ENCODE data around the gene ST3GAL3.

The ST3GAL3 gene

GRCh38 chr1:43873851-43874250 lies 166.5 kb downstream of the ST3GAL3 start:
- H3K4me3 ChIP-seq (replicated peaks; ENCODE audit: low read depth, low read length) = no peak overlapping the region
- no peak for DNase-seq (ENCODE audit: extremely low read depth, insufficient read length)
- no peaks in the 10 kb centered on the region for H3K36me3 ChIP-seq (ENCODE audit: control insufficient read depth, insufficient read depth, low read length)
- no peaks in the 10 kb centered on the region for H3K27me3 ChIP-seq (replicated peaks; ENCODE audit: control insufficient read depth, insufficient read depth, low read length)
- no peak for TF ChIP-seq CTCF (IDR thresholded peaks at IDR 0.05; ENCODE audit: insufficient read depth, low read length, poor library complexity, severe bottlenecking)

- DNase-seq (ENCODE audit: extremely low read depth, insufficient read length) = no peak
- TF ChIP-seq CTCF (IDR thresholded peaks at IDR 0.05; ENCODE audit: insufficient read depth, low read length, poor library complexity, severe bottlenecking) = no peak
- Histone ChIP-seq H3K36me3 (ENCODE audit: control insufficient read depth, insufficient read depth, low read length) (no peaks in the 10 kb centered on the region), H3K27me3 (replicated peaks; ENCODE audit: control insufficient read depth, insufficient read depth, low read length) (no peaks in the 10 kb centered on the region), H3K4me3 (replicated peaks; ENCODE audit: low read depth, low read length) (no peak overlapping the region)
Measured at GRCh38 chr1:43874716-43875115, 167.4 kb downstream of the ST3GAL3 start.

GRCh38 chr1:43875331-43875730 lies 168.0 kb downstream of the ST3GAL3 start:
- no peak for TF ChIP-seq CTCF (IDR thresholded peaks at IDR 0.05; ENCODE audit: insufficient read depth, low read length, poor library complexity, severe bottlenecking)
- Histone ChIP-seq H3K36me3 (ENCODE audit: control insufficient read depth, insufficient read depth, low read length) (peaks cover 3% of the 10 kb centered on the region; the same call in 1 of the 2 replicates), H3K4me3 (replicated peaks; ENCODE audit: low read depth, low read length) (no peak overlapping the region), H3K27me3 (replicated peaks; ENCODE audit: control insufficient read depth, insufficient read depth, low read length) (no peaks in the 10 kb centered on the region)
- DNase-seq (ENCODE audit: extremely low read depth, insufficient read length) = no peak

GRCh38 chr1:43877101-43877500 lies 169.8 kb downstream of the ST3GAL3 start:
- no peaks in the 10 kb centered on the region for H3K27me3 ChIP-seq (replicated peaks; ENCODE audit: control insufficient read depth, insufficient read depth, low read length)
- no peak for TF ChIP-seq CTCF (IDR thresholded peaks at IDR 0.05; ENCODE audit: insufficient read depth, low read length, poor library complexity, severe bottlenecking)
- H3K4me3 ChIP-seq (replicated peaks; ENCODE audit: low read depth, low read length) = no peak overlapping the region
- H3K36me3 ChIP-seq (ENCODE audit: control insufficient read depth, insufficient read depth, low read length) = peaks cover 3% of the 10 kb centered on the region
- DNase-seq (ENCODE audit: extremely low read depth, insufficient read length) = no peak

GRCh38 chr1:43878440-43878839 lies 171.1 kb downstream of the ST3GAL3 start:
- Histone ChIP-seq H3K4me3 (replicated peaks; ENCODE audit: low read depth, low read length) (no peak overlapping the region), H3K27me3 (replicated peaks; ENCODE audit: control insufficient read depth, insufficient read depth, low read length) (no peaks in the 10 kb centered on the region), H3K36me3 (ENCODE audit: control insufficient read depth, insufficient read depth, low read length) (peaks cover 3% of the 10 kb centered on the region)
- DNase-seq (ENCODE audit: extremely low read depth, insufficient read length) = no peak
- TF ChIP-seq CTCF (IDR thresholded peaks at IDR 0.05; ENCODE audit: insufficient read depth, low read length, poor library complexity, severe bottlenecking) = no peak

GRCh38 chr1:43878854-43879253 lies 171.5 kb downstream of the ST3GAL3 start:
- Histone ChIP-seq H3K36me3 (ENCODE audit: control insufficient read depth, insufficient read depth, low read length) (peaks cover 3% of the 10 kb centered on the region), H3K27me3 (replicated peaks; ENCODE audit: control insufficient read depth, insufficient read depth, low read length) (no peaks in the 10 kb centered on the region), H3K4me3 (replicated peaks; ENCODE audit: low read depth, low read length) (no peak overlapping the region)
- DNase-seq (ENCODE audit: extremely low read depth, insufficient read length) = no peak
- TF ChIP-seq CTCF (IDR thresholded peaks at IDR 0.05; ENCODE audit: insufficient read depth, low read length, poor library complexity, severe bottlenecking) = no peak

Data from GM06990 (cell line).